ENCODE data around the gene C4A.

C4A gene

DNA sequence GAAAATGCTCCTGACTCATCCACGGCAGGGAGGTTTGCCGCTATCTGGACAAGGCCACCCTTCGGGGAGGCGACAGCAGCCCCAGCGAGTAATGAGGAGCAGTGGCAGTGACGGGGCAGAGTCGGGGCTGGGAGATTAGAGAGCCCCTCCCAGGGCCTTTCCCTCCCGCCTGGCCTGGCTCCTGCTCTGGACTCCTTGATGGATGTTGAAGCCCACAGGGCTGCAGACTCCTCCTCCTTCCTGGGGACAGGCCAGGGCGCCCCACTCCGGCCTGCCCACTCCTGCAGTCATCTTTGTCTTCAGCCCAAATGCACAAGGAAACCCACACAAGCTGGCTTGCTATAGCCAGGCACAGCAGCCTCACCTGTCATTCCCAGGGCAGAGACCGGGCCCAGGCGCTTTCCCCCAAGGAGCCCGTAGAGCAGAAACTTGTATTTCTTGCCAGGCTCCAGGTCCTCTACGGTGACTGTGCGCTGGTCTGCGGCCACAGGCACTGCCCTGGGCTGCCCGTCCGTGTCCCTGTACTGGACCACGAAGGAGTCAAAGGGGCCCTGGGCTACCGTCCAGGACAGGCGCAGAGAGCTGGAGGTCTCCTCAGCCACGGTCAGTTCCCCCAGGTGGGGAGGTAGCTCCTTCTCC, 64.1 kb downstream of the C4A start:
- Histone ChIP-seq H3K9me3 (ENCODE audit: insufficient read depth, low read length) (no peaks in the 10 kb centered on the region), H3K27ac (ENCODE audit: low read depth, low read length) (no peak overlapping the region), H3K9ac (ENCODE audit: low read length) (no peak overlapping the region), H3K9me2 (replicated peaks; ENCODE audit: insufficient read depth, low read length) (no peaks in the 10 kb centered on the region), H3K36me3 (ENCODE audit: low read length) (no peaks in the 10 kb centered on the region), H3F3A (ENCODE audit: insufficient read depth) (no peaks in the 10 kb centered on the region), H3K4me2 (ENCODE audit: low read depth, low read length, poor library complexity, severe bottlenecking) (no peak overlapping the region), H3K4me3 (ENCODE audit: insufficient read depth, low read length, poor library complexity, severe bottlenecking) (no peak overlapping the region), H4K20me1 (ENCODE audit: low read depth, low read length) (no peaks in the 10 kb centered on the region), H3K79me2 (ENCODE audit: insufficient read depth, low read length) (no peaks in the 10 kb centered on the region), H2AFZ (ENCODE audit: low read depth, low read length, severe bottlenecking) (no peak overlapping the region), H3K27me3 (ENCODE audit: low read length) (no peaks in the 10 kb centered on the region)
- TF ChIP-seq EZH2phosphoT487 (conservative IDR thresholded peaks at IDR 0.05; ENCODE audit: low read length) (no peak), CTCF (IDR thresholded peaks at IDR 0.05; ENCODE audit: insufficient read depth, low read length, poor library complexity, severe bottlenecking) (no peak)

DNA sequence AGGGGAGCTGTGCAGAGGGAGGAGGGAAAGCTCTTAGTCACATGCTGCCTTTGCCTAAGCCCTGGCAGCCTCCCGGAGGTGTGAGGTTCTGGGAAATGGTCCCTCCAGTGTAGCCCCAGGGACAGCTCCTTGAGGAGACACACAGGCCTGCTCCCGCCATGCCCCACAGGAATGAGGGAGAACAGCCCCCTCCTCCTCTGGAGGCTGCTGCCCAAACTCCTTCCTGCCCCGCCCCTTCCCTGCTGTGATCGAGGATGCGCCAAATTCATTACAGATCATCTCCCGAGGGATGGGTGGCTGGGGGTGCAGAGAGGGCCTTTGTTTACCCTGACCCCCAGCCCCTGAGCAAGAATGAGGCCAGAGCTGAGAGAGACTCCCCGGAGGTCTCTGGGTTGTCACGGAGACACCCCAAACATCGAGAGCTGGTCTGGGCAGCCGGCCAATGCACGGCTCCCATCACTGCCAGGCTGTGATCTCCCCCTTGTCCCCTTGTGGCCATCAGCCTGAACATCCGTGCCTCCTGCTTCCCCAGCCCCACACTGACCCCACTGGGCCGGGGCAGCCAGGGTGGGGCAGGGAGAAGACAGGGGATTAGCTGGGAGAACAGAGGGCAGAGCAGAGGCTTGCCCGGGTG, 64.7 kb downstream of the C4A start:
- Histone ChIP-seq H3K27me3 (ENCODE audit: low read length) (no peaks in the 10 kb centered on the region), H3K9me2 (replicated peaks; ENCODE audit: insufficient read depth, low read length) (no peaks in the 10 kb centered on the region), H2AFZ (ENCODE audit: low read depth, low read length, severe bottlenecking) (no peak overlapping the region), H3K4me3 (ENCODE audit: insufficient read depth, low read length, poor library complexity, severe bottlenecking) (no peak overlapping the region), H3K9me3 (ENCODE audit: insufficient read depth, low read length) (no peaks in the 10 kb centered on the region), H3K36me3 (ENCODE audit: low read length) (no peaks in the 10 kb centered on the region), H3K9ac (ENCODE audit: low read length) (no peak overlapping the region), H3K4me2 (ENCODE audit: low read depth, low read length, poor library complexity, severe bottlenecking) (no peak overlapping the region), H3K79me2 (ENCODE audit: insufficient read depth, low read length) (no peaks in the 10 kb centered on the region), H3F3A (ENCODE audit: insufficient read depth) (no peaks in the 10 kb centered on the region), H3K27ac (ENCODE audit: low read depth, low read length) (no peak overlapping the region), H4K20me1 (ENCODE audit: low read depth, low read length) (no peaks in the 10 kb centered on the region)
- TF ChIP-seq CTCF (IDR thresholded peaks at IDR 0.05; ENCODE audit: insufficient read depth, low read length, poor library complexity, severe bottlenecking), result no peak
- TF ChIP-seq EZH2phosphoT487 (conservative IDR thresholded peaks at IDR 0.05; ENCODE audit: low read length), result no peak

GRCh38 chr6:32047084-32047478, 65.2 kb downstream of the C4A start:
- no peaks in the 10 kb centered on the region for H3K9me2 ChIP-seq (replicated peaks; ENCODE audit: insufficient read depth, low read length)
- H3K36me3 ChIP-seq (ENCODE audit: low read length), result no peaks in the 10 kb centered on the region
- no peaks in the 10 kb centered on the region for H3K79me2 ChIP-seq (ENCODE audit: insufficient read depth, low read length)
- H3K4me2 ChIP-seq (ENCODE audit: low read depth, low read length, poor library complexity, severe bottlenecking), result no peak overlapping the region
- no peaks in the 10 kb centered on the region for H3K9me3 ChIP-seq (ENCODE audit: insufficient read depth, low read length)
- no peak overlapping the region for H2AFZ ChIP-seq (ENCODE audit: low read depth, low read length, severe bottlenecking)
- no peak overlapping the region for H3K9ac ChIP-seq (ENCODE audit: low read length)
- TF ChIP-seq CTCF (IDR thresholded peaks at IDR 0.05; ENCODE audit: insufficient read depth, low read length, poor library complexity, severe bottlenecking), result no peak
- TF ChIP-seq EZH2phosphoT487 (conservative IDR thresholded peaks at IDR 0.05; ENCODE audit: low read length), result no peak
- no peak overlapping the region for H3K27ac ChIP-seq (ENCODE audit: low read depth, low read length)
- no peaks in the 10 kb centered on the region for H3K27me3 ChIP-seq (ENCODE audit: low read length)
- no peaks in the 10 kb centered on the region for H3F3A ChIP-seq (ENCODE audit: insufficient read depth)
- H4K20me1 ChIP-seq (ENCODE audit: low read depth, low read length), result no peaks in the 10 kb centered on the region
- no peak overlapping the region for H3K4me3 ChIP-seq (ENCODE audit: insufficient read depth, low read length, poor library complexity, severe bottlenecking)

Data from SU-DHL-6 (cell line).